IMR-90 (cell line): ENCODE results near the gene SFXN2. TPM values are rescaled to one million over a fixed set of nuclear protein-coding genes. Genes with fewer than 3 reads are reported as not detected.
"Not testable (repeated sequence)": the region's sequence is repeated elsewhere in the genome, so short reads cannot be mapped to it uniquely, and the experiment has no call there.

Experiments used
- ATAC-seq: fragments of 200-7000 bp; cut with Tn5 transposase; 2 replicates; pipeline ENCODE4 v1.9.1; 2020; ENCODE audit warnings: low read depth, mild to moderate bottlenecking, moderate library complexity
- BruUV-seq: library from RNA; stranded (reverse); fragments of 400-500 nt; replicated peaks from 2 replicates; lab custom pipeline; 2021; lab: Mats Ljungman, UMichigan
- CTCF ChIA-PET: fragments of 300-600 bp; formaldehyde crosslinking; extraction: SDS; loops from one replicate; lab custom pipeline; 2021; ENCODE audit warnings: antibody characterized with exemption; lab: Yijun Ruan, JAX
- POLR2A ChIA-PET: fragments of 300-600 bp; sonication (Branson Sonifier 250); formaldehyde crosslinking; loops from one replicate; lab custom pipeline; 2022; ENCODE audit warnings: antibody characterized with exemption; ENCODE audit not compliant: unreplicated experiment; lab: Charles Lee
- DNase-seq: peaks from one replicate; pipeline ENCODE4 v3.0.0; 2013
- H2AFZ ChIP-seq: replicated peaks from 2 replicates; pipeline ENCODE3; 2013; ENCODE audit warnings: low read length, mild to moderate bottlenecking; ENCODE audit not compliant: poor library complexity
- H2AK5ac ChIP-seq: 2 replicates; pipeline ENCODE4 v1.6.1; 2013; ENCODE audit warnings: low read depth, low read length, inconsistent platforms
- H2AK9ac ChIP-seq: replicated peaks from 2 replicates; pipeline ENCODE3; 2013; ENCODE audit warnings: mild to moderate bottlenecking, low read depth, low read length, moderate library complexity; ENCODE audit not compliant: poor library complexity
- H2BK120ac ChIP-seq: 2 replicates; pipeline ENCODE4 v1.6.1; 2013; ENCODE audit warnings: low read depth, low read length, inconsistent platforms
- H2BK15ac ChIP-seq: 3 replicates; pipeline ENCODE4 v1.6.1; 2013; ENCODE audit warnings: low read depth, low read length, inconsistent platforms
- H2BK20ac ChIP-seq: 2 replicates; pipeline ENCODE4 v1.6.1; 2013; ENCODE audit warnings: low read depth, mild to moderate bottlenecking, inconsistent platforms, low read length, moderate library complexity
- H2BK5ac ChIP-seq: 2 replicates; pipeline ENCODE4 v1.6.1; 2013; ENCODE audit warnings: mild to moderate bottlenecking, low read depth, low read length, inconsistent platforms; ENCODE audit not compliant: poor library complexity, severe bottlenecking
- H3K14ac ChIP-seq: replicated peaks from 2 replicates; pipeline ENCODE4 v1.6.1; 2013; ENCODE audit warnings: low read depth, low read length, inconsistent platforms
- H3K18ac ChIP-seq: 2 replicates; pipeline ENCODE4 v1.6.1; 2013; ENCODE audit warnings: low read depth, low read length, control low read depth
- H3K23ac ChIP-seq: 2 replicates; pipeline ENCODE4 v1.6.1; 2013; ENCODE audit warnings: low read depth, low read length, inconsistent platforms
- H3K27ac ChIP-seq: 2 replicates; pipeline ENCODE4 v1.5.1; 2013; ENCODE audit warnings: mild to moderate bottlenecking, control low read depth, low read length; ENCODE audit not compliant: insufficient read depth
- H3K27me3 ChIP-seq: 2 replicates; pipeline ENCODE4 v1.6.1; 2013; ENCODE audit warnings: low read length; ENCODE audit not compliant: control insufficient read depth, insufficient read depth
- H3K36me3 ChIP-seq: 2 replicates; pipeline ENCODE4 v1.6.1; 2013; ENCODE audit warnings: low read length, mixed read lengths; ENCODE audit not compliant: control insufficient read depth, insufficient read depth
- H3K4ac ChIP-seq: 2 replicates; pipeline ENCODE4 v1.6.1; 2013; ENCODE audit warnings: low read depth, low read length, inconsistent platforms
- H3K4me1 ChIP-seq: 2 replicates; pipeline ENCODE4 v1.6.1; 2013; ENCODE audit warnings: low read length, mixed read lengths; ENCODE audit not compliant: control insufficient read depth, insufficient read depth
- H3K4me2 ChIP-seq: 2 replicates; pipeline ENCODE4 v1.6.1; 2013; ENCODE audit warnings: low read depth, mild to moderate bottlenecking, control low read depth, low read length, moderate library complexity
- H3K4me3 ChIP-seq: 2 replicates; pipeline ENCODE4 v1.5.1; 2013; ENCODE audit warnings: low read depth, mild to moderate bottlenecking, control low read depth, low read length, moderate library complexity; ENCODE audit not compliant: insufficient read depth
- H3K56ac ChIP-seq: 2 replicates; pipeline ENCODE4 v1.6.1; 2013; ENCODE audit warnings: low read length, inconsistent platforms; ENCODE audit not compliant: insufficient read depth; ENCODE audit errors: extremely low read depth
- H3K79me1 ChIP-seq, 2 experiments: 2 replicates each; pipeline ENCODE4 v1.6.1; 2013; ENCODE audit warnings: low read length in 2 of 2, inconsistent platforms in 1 of 2, low read depth in 1 of 2
- H3K9ac ChIP-seq: 2 replicates; pipeline ENCODE4 v1.6.1; 2013; ENCODE audit warnings: low read depth, low read length, control low read depth
- H3K9me1 ChIP-seq: 2 replicates; pipeline ENCODE4 v1.6.1; 2013; ENCODE audit warnings: low read length, inconsistent platforms; ENCODE audit not compliant: insufficient read depth
- H3K9me3 ChIP-seq: 2 replicates; pipeline ENCODE4 v1.6.1; 2013; ENCODE audit warnings: low read length; ENCODE audit not compliant: control insufficient read depth, insufficient read depth
- H4K20me1 ChIP-seq: 2 replicates; pipeline ENCODE4 v1.6.1; 2013; ENCODE audit warnings: low read length, inconsistent platforms; ENCODE audit not compliant: insufficient read depth
- H4K5ac ChIP-seq: 2 replicates; pipeline ENCODE4 v1.6.1; 2013; ENCODE audit warnings: mild to moderate bottlenecking, low read depth, low read length, control low read depth
- H4K8ac ChIP-seq, 2 experiments: 2 replicates each; pipeline ENCODE4 v1.6.1; 2013; ENCODE audit warnings: low read depth in 2 of 2, low read length in 2 of 2, control low read depth in 1 of 2, inconsistent platforms in 1 of 2
- H4K91ac ChIP-seq: 2 replicates; pipeline ENCODE4 v1.6.1; 2013; ENCODE audit warnings: low read depth, low read length, inconsistent platforms; ENCODE audit not compliant: insufficient read depth
- CEBPB ChIP-seq: IDR thresholded peaks from 2 replicates; pipeline ENCODE4 v1.6.1; 2012; ENCODE audit warnings: low read depth, low read length, improper control_type of control experiment
- FOS ChIP-seq: fragments of 150-350 bp; IDR thresholded peaks from 2 replicates; pipeline ENCODE4 v1.6.1; 2016; ENCODE audit warnings: low read depth, low read length
- MAZ ChIP-seq: IDR thresholded peaks from 2 replicates; pipeline ENCODE4 v1.6.1; 2012; ENCODE audit warnings: low read depth, mild to moderate bottlenecking, low read length, improper control_type of control experiment, moderate library complexity, borderline replicate concordance
- MXI1 ChIP-seq: IDR thresholded peaks from 2 replicates; pipeline ENCODE4 v1.6.1; 2012; ENCODE audit warnings: low read depth, mild to moderate bottlenecking, low read length, moderate library complexity, borderline replicate concordance
- NFE2L2 ChIP-seq: fragments of 150-350 bp; IDR thresholded peaks from 2 replicates; pipeline ENCODE4 v1.6.1; 2016; ENCODE audit warnings: low read depth, mild to moderate bottlenecking, low read length
- RFX5 ChIP-seq: IDR thresholded peaks from 2 replicates; pipeline ENCODE4 v1.8.0; 2012; ENCODE audit warnings: low read depth, mild to moderate bottlenecking, low read length, moderate library complexity
- USF2 ChIP-seq: fragments of 150-350 bp; IDR thresholded peaks from 2 replicates; pipeline ENCODE4 v1.6.1; 2017; ENCODE audit warnings: mild to moderate bottlenecking, antibody characterized with exemption, low read length, low read depth
- WGBS, 2 experiments: methylation state at CpG; one replicate each; pipeline versions ENCODE4 v1.1.5 to v1.1.7; 2013; ENCODE audit warnings: missing lambda C conversion rate in 2 of 2; ENCODE audit not compliant: insufficient read length in 1 of 2; ENCODE audit errors: extremely low coverage in 2 of 2; 5-methylcytosine and 5-hydroxymethylcytosine counted together
- dilution Hi-C: fragments of 300-500 bp; cut with HindIII; formaldehyde crosslinking; loops from one replicate; pipeline ENCODE4 v1.14.3; 2018; ENCODE audit warnings: low sequenced_read_pairs; ENCODE audit not compliant: unreplicated experiment
- in situ Hi-C: fragments of 300-500 bp; cut with MboI; formaldehyde crosslinking; loops from 3 replicates; pipeline ENCODE4 v1.14.3; 2019; ENCODE audit warnings: low sequenced_read_pairs, inconsistent platforms, mixed read lengths
- intact Hi-C: fragments of 100-400 bp; cut with micrococcal nuclease; formaldehyde crosslinking; loops from 2 replicates; pipeline ENCODE4 v1.10.0; 2022
- polyA plus RNA-seq, 3 experiments: library from polyadenylated mRNA; depleted of rRNA; stranded (reverse); fragments of >200 nt; gene quantifications; 2 replicates each; pipeline ENCODE4 v1.2.3, GENCODE V29; 2012; ENCODE audit warnings: low replicate concordance in 1 of 3
- total RNA-seq: library from RNA; depleted of rRNA; stranded (reverse); fragments of >200 nt; gene quantifications from 2 replicates; pipeline ENCODE4 v1.2.3, GENCODE V29; 2012

The SFXN2 gene
- total and polyA plus RNA-seq, 2 of the 4 experiments (the other 2 are of a cell fraction) = 6.9 to 11.7 TPM

GRCh38 chr10:102758240-102758932 lies 44.0 kb downstream of the SFXN2 start:
- H3K9me1 ChIP-seq = peaks cover 3% of the 10 kb centered on the region
- H3K18ac ChIP-seq = no peak overlapping the region
- H3K4me2 ChIP-seq = no peak overlapping the region
- peaks cover 72% of the 10 kb centered on the region for H4K20me1 ChIP-seq
- H3K27me3 ChIP-seq = no peaks in the 10 kb centered on the region
- no peak for DNase-seq
- no peak overlapping the region for H2BK120ac ChIP-seq
- dilution Hi-C loops (no loop called here), in situ Hi-C loops (no loop called here), intact Hi-C loops (no loop called here)
- no peak overlapping the region for H2AK5ac ChIP-seq
- TF ChIP-seq NFE2L2 (no peak), RFX5 (no peak), MXI1 (no peak), FOS (no peak), USF2 (no peak), CEBPB (no peak), MAZ (no peak)
- H3K79me1 ChIP-seq = peaks cover 23 to 68% of the 10 kb centered on the region in 2 experiments
- H3K23ac ChIP-seq = no peak overlapping the region
- no peak for ATAC-seq
- H3K4me3 ChIP-seq = no peak overlapping the region
- peaks cover 3% of the 10 kb centered on the region; the same call in 1 of the 2 replicates for H3K4me1 ChIP-seq
- H3K56ac ChIP-seq = no peak overlapping the region
- no peak overlapping the region for H2BK15ac ChIP-seq
- CTCF ChIA-PET = no interaction called here
- H2BK20ac ChIP-seq = no peak overlapping the region
- no peak overlapping the region for H3K14ac ChIP-seq
- no peak overlapping the region for H4K5ac ChIP-seq
- WGBS, 2 experiments = no CpG with 5 or more reads among the region's 9 CpGs
- no TSS peak for BruUV-seq
- no peak overlapping the region for H3K9ac ChIP-seq
- H2AK9ac ChIP-seq = no peak overlapping the region
- no peak overlapping the region for H3K4ac ChIP-seq
- no peak overlapping the region for H2BK5ac ChIP-seq
- no peak overlapping the region for H4K91ac ChIP-seq
- no peak overlapping the region for H2AFZ ChIP-seq
- H3K36me3 ChIP-seq = peaks cover 1% of the 10 kb centered on the region; the same call in 1 of the 2 replicates
- H4K8ac ChIP-seq = no peak overlapping the region
- POLR2A ChIA-PET = no interaction called here
- H3K9me3 ChIP-seq = no peaks in the 10 kb centered on the region
- H3K27ac ChIP-seq = no peak overlapping the region

- not testable (repeated sequence) for H3K9ac ChIP-seq, ATAC-seq, H3K36me3 ChIP-seq
Measured at GRCh38 chr10:102758933-102759262, 44.5 kb downstream of the SFXN2 start.

More at GRCh38 chr10:102758933-102759262, 44.5 kb downstream of the SFXN2 start:
- H4K91ac ChIP-seq, in situ Hi-C loops, H3K4ac ChIP-seq, H3K23ac ChIP-seq, H3K27ac ChIP-seq, POLR2A ChIA-PET, H4K8ac ChIP-seq, H3K4me3 ChIP-seq, H3K14ac ChIP-seq, BruUV-seq, H3K9me3 ChIP-seq, H2AK5ac ChIP-seq, CTCF ChIA-PET, H3K4me2 ChIP-seq, H2AK9ac ChIP-seq, H3K27me3 ChIP-seq, H2BK120ac ChIP-seq, H2BK20ac ChIP-seq, H3K18ac ChIP-seq, H2BK15ac ChIP-seq, H3K56ac ChIP-seq, dilution Hi-C loops, H2BK5ac ChIP-seq, intact Hi-C loops, H4K5ac ChIP-seq, DNase-seq, H2AFZ ChIP-seq, H3K9me1 ChIP-seq, H3K4me1 ChIP-seq: not testable (repeated sequence)
- Histone ChIP-seq H3K79me1 (peaks cover 24 to 66% of the 10 kb centered on the region in 2 experiments), H4K20me1 (peaks cover 69% of the 10 kb centered on the region)
- no CpG with 5 or more reads among the region's 12 CpGs for WGBS, 2 experiments
